GM18519 (cell line): ENCODE data around the gene TKTL1.

Experiments
- ATAC-seq: cut with Tn5 transposase; IDR thresholded peaks from one replicate; pipeline ENCODE4 v1.9.1; 2021; ENCODE audit warnings: mild to moderate bottlenecking, moderate library complexity; ENCODE audit not compliant: unreplicated experiment, low FRiP score

The TKTL1 gene

GRCh38 chrX:154358829-154359228 is 63.2 kb downstream of the TKTL1 start:
- ATAC-seq, result no peak

GRCh38 chrX:154359362-154360154 is 64.0 kb downstream of the TKTL1 start:
- ATAC-seq, result no peak

- no peak for ATAC-seq
Measured at GRCh38 chrX:154360155-154360713, 64.6 kb downstream of the TKTL1 start.

- ATAC-seq, result no peak
Measured at GRCh38 chrX:154362085-154362742, 66.6 kb downstream of the TKTL1 start.

GRCh38 chrX:154363706-154364439 is 68.3 kb downstream of the TKTL1 start:
- no peak for ATAC-seq

GRCh38 chrX:154365052-154365600 is 69.5 kb downstream of the TKTL1 start:
- no peak for ATAC-seq

- ATAC-seq, result no peak
Measured at GRCh38 chrX:154365997-154366665, 70.5 kb downstream of the TKTL1 start.

- ATAC-seq, result no peak
Measured at GRCh38 chrX:154366666-154367055, 71.1 kb downstream of the TKTL1 start.

- no peak for ATAC-seq
Measured at GRCh38 chrX:154367474-154368308, 72.1 kb downstream of the TKTL1 start.

GRCh38 chrX:154368630-154369448 is 73.2 kb downstream of the TKTL1 start:
- no peak for ATAC-seq

- ATAC-seq, result no peak
Measured at GRCh38 chrX:154369449-154370299, 74.1 kb downstream of the TKTL1 start.

- ATAC-seq, result no peak
Measured at GRCh38 chrX:154370300-154371016, 74.9 kb downstream of the TKTL1 start.

GRCh38 chrX:154371017-154371788 is 75.6 kb downstream of the TKTL1 start:
- ATAC-seq, result no peak

- no peak for ATAC-seq
Measured at GRCh38 chrX:154371789-154372300, 76.2 kb downstream of the TKTL1 start.

- no peak for ATAC-seq
Measured at GRCh38 chrX:154372612-154373022, 77.0 kb downstream of the TKTL1 start.
